ENCODE data around the gene TDP2.
"Not testable (repeated sequence)": the region's sequence is repeated elsewhere in the genome, so short reads cannot be mapped to it uniquely, and the experiment has no call there.

Gene TDP2

DNA sequence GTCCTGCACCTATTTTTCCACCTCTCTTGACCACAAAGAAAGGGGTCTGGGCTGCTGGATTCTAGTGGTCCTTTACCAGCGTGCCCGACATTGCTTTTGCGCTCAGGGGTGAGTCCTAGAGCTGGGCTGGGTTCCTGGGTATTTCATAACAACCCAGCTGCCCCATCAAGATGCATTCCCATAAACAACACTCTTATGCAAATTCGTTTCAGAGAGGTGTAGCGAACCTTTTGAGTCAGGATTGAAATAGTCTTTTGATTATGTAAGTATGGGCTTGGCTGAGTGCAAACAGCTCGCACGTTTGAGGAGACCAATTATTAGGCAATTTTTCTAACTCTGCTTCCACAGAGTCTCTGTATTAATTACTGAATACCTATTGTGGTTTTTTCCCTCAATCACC lies 13.9 kb upstream of the TDP2 start:
- DNase-seq (ENCODE audit: low spot score): no peak

DNA sequence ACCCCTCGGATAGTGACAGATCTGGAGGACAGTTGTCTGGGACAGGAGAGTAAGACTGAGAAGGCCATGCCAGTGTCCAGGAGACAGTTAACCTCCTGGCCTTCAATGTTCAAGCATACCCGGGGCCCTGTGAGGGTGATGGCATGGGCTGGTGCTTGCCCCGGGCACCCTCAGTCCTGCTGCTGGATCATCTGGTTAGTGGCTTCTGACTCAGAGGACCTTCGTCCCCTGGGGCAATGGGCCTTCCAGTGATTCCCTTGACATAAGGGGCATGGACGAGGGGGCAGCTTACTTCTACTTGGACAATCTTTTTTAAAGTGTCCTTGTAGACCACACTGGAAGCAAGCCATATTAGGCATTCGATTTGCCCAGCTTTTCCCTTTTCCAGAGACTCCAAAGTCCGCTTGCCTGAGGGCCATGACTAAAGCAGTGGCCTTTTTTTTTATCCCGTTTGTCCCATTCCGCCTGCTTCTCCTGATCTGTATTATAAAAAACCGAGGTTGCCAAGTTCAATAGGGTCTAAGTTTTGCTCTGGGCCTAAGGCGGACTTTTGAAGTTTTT lies 12.2 kb upstream of the TDP2 start:
- DNase-seq (ENCODE audit: low spot score): not testable (repeated sequence)

DNA sequence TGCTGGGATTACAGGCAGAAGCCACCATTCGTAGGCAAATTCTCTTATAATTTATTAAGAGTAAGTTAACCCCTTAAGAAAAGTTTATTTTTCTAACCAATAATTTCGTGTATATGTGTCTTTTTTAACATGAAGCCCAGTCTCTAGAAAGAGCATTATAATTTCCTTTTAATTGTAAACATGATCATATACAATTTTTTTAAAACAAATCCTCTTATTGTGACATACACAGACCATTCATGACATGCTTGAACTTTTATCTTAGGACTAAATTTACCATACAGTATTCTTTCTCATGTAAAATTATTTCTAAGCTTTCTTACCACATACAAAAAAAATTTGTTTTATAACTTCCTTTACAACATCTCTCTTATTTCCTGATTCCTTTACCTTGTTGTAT lies 6.9 kb upstream of the TDP2 start:
- no peak for DNase-seq (ENCODE audit: low spot score)

DNA sequence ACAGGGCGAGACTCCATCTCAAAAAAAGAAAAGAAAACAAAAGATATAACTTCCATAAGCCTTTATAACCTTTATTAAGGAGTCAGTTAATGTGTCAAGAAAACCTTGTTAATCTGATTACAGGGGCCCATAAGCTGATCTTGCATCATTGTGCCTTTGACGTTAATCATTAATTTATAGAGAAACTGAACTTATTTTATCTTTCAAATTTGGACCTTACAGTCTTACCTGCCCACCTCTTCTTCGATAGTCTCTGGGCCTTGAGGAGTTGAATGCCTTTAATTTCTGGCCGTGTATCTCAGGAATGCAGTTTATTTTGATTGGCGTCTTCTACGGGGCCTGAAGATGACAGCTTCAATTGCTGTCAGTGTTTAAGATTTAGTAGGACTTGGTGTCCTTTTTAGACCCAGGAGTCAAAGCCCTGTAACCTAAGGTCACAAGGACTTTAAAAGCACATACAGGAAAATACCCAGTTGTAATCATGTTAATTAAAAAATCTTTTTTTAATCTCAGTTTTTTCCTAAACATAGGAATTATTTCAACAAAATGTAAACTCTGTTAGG lies 6.0 kb upstream of the TDP2 start:
- DNase-seq (ENCODE audit: low spot score): no peak

DNA sequence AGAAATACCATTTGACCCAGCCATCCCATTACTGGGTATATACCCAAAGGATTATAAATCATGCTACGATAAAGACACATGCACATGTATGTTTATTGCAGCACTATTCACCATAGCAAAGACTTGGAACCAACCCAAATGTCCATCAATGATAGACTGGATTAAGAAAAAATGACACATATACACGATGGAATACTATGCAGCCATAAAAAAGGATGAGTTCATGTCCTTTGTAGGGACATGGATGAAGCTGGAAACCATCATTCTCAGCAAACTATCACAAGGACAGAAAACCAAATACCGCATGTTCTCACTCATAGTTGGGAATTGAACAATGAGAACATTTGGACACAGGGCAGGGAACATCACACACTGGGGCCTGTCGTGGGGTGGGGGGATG lies 4.4 kb upstream of the TDP2 start:
- not testable (repeated sequence) for DNase-seq (ENCODE audit: low spot score)

DNA sequence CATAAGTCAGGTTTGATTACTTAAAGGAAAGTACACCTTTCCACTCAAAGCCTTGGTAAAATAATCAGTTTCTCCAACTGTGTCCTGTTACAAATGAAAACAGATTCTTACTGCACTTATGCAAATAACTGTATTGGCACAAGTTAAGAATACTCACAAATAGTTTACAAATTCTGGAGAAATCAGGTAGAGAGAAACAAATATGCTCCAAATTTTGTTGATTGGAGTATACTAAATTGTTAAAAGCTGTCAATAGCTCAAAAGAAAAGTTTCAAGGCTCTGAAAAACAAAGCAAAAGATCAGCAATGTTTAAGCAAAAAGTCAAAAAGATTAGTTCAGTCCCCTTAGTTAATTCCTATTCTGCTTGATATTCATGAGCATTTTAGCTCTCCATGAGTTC lies 3.8 kb upstream of the TDP2 start:
- not testable (repeated sequence) for DNase-seq (ENCODE audit: low spot score)

DNA sequence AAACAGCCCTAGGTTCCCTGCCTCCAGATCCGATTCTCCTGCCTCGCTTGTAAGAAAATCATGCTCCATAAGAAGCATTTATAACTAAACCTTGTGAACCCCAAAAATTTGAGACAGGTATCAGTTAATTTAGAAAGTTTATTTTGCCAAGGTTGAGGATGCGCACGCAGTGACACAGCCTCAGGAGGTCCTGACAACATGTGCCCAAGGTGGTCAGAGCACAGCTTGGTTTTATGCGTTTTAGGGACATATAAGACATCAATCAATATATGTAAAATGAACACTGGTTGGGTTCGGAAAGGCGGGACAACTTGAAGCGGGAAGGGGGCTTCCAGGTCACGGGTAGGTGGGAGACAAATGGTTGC lies 2.3 kb upstream of the TDP2 start:
- DNase-seq (ENCODE audit: low spot score): no peak

DNA sequence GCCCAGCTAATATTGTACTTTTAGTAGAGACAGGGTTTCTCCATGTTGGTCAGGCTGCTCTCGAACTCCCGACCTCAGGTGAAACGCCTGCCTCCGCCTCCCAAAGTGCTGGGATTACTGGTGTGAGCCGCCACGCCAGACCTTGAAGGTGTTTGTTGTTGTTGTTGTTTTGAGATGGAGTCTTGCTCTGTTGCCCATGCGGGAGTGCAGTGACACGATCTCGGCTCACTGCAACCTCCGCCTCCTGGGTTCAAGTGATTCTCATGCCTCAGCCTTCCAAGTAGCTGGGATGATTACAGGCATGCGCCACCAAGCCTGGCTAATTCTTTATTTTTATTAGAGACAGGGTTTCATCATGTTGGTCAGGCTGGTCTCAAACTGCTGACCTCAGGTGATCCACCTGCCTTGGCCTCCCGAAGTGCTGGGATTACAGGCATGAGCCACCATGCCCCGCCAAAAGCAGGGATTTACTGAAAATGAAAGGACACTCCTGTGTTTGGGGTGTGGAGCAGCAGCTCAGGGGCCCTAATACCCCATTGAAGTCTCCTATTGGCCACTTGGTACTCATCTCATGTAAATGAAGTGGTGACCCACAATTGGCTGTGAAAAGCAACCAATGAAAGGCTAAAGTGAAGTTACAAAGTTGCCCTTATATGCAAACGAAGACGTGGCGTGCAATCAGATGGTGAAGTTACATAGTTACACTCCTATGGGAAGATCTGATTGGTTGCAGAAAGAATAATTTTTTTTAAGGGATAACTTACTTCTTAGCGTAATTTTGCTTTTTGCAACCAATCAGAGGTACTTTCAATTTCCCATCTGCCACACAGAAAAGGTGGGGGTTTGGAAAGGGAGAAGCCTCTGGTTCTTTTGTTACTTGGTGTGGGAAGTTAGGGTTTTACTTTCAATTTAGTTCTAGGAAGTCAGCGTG lies 1.6 kb upstream of the TDP2 start:
- not testable (repeated sequence) for DNase-seq (ENCODE audit: low spot score)

DNA sequence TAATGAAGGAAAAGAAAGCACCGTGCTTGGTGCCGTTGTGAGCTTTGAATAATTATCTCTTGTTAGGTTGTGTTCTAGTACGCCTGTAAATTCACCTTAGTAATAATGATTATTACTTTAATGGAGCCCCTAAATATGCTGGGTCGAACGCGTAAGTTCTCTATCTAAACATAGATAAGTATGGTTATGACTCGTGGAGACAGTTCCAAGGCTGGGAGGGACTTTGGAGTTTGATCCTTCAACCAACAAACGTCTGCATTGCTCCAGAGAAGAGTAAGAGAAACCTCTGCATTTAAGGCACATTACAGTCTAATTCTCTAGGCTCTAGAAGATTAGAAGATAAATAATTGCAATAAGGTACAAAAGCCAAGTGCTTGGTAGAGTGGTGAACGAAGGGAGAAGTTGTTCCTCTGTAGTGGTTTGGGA lies 692 bp upstream of the TDP2 start:
- DNase-seq (ENCODE audit: low spot score): no peak

DNA sequence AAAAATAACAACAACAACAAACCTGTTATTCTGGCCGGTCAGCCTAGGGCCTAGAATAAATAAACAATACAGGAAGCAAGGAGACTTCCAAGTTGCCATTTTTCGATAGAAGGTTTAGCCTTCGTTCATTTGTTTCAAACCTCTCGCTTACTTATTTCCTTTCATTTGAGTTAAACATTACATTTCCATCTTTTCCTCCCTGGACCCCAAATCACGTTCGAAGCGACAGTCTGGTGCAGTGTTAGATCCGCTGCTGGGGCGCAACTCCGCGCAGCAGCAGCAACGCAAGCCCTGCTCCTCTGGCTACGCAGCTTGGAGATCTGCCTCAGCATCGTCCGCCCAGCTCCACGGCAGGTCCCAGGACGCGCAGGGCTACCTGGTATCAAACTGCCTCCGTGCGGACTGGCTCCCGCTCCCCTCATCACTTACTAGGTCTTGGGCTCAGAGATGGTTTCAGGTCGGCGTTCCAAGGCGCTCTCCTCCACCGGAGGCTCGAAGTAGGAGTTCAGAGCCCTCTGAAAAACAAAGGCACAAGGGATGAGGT lies 530 bp downstream of the TDP2 start:
- peak; percentile 58 for DNase-seq (ENCODE audit: low spot score)

DNA sequence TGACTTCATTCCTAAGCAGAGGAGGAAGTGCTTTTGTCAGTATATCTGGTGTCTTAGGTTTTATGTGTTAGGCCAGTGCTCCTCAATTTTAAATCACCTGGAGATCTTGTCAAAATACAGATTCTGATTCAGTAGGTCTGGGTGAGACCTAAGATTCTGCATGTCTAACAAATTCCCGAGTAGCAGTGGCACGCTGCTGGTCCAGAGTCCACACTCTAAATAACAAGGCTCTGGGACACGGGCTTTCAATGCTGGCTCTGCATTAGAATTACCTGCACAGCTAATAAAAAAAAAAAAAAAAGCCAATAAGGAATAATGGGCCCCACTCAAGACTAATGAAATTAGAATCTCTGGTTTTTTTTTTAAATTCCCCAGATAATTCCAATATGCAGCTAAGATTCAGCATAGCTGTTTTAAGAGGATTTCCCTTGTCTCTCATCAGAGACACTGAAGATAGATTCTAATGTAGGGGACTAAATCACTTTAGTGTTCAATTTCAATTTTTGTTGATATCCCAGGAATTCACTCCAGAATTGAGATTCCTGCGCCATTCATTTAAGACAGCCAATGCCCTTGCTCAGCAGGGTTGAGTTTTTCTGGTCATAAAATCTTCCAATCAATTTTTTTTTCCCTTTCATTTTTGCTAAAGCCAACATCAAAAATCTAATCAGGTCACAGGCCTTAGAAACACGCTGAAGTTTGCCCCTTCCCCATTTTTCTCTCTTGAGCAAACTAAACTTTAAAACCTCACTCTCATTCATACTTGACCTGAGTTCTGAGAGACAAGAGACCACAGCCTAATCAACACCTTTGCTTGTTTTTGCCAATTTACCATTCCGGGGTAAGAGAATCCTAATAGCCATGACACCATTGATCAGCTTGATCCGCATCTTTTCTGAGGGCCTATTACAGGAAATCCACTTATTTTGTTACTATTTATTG lies 2.4 kb downstream of the TDP2 start:
- no peak for DNase-seq (ENCODE audit: low spot score)

DNA sequence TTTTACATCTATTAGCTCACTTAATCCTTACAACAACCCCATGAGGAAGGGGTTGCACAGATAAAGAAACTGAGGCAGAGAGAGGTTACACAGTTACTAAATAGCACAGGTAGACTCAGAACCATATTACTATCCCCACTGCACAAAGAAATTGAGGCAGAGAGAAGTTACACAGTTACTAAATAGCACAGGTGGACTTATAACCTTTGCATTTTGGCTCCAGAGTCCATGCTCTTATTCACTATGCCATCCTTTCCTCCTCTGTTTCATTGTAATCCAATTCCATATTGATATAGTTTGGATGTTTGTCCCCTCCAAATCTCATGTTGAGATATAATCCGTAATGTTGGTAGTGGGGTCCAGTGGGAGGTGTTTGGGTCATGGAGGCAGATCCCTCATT lies 3.5 kb downstream of the TDP2 start:
- no peak for DNase-seq (ENCODE audit: low spot score)

DNA sequence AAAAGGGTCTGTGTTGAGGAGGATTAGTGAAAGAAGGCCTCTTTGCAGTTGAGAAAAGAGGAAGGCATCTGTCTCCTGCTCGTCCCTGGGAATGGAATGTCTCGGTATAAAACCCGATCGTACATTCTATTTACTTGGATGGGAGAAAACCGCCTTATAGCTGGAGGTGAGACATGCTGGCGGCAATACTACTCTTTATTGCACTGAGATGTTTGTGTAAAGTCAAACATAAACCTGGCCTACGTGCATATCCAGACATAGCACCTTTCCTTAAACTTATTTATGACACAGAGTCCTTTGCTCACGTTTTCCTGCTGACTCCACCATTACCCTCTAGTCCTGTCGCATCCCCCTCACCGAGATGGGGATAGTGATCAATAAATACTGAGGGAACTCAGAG lies 4.5 kb downstream of the TDP2 start:
- DNase-seq (ENCODE audit: low spot score): no peak

DNA sequence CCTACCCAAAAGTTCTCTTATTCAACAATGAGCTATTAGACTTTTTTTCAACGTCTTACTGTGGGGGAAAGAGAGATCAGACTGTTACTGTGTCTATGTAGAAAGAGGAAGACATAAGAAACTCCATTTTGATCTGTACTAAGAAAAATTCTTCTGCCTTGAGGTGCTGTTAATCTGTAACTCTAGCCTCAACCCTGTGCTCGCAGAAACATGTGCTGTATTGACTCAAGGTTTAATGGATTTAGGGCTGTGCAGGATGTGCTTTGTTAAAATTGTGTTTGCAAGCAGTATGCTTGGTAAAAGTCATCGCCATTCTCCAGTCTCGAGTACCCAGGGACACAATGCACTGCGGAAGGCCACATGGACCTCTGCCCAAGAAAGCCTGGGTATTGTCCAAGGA lies 4.9 kb downstream of the TDP2 start:
- DNase-seq (ENCODE audit: low spot score): not testable (repeated sequence)

DNA sequence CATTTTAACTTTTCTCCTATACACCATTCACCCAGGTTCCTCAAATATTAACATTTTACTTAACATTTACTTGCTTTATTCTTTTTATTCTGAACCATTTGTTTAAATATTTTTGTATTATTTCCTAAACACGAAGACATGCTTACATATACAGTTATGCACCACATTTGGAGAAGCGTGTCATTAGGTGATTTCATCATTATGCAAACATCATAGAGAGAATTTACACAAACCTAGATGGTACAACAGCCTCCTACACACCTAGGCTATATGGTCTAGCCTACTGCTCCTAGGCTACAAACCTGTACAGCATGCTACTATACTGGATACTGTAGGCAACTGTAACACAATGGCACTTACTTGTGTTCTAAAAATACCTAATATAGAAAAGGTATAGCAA lies 6.6 kb downstream of the TDP2 start:
- DNase-seq (ENCODE audit: low spot score): no peak

DNA sequence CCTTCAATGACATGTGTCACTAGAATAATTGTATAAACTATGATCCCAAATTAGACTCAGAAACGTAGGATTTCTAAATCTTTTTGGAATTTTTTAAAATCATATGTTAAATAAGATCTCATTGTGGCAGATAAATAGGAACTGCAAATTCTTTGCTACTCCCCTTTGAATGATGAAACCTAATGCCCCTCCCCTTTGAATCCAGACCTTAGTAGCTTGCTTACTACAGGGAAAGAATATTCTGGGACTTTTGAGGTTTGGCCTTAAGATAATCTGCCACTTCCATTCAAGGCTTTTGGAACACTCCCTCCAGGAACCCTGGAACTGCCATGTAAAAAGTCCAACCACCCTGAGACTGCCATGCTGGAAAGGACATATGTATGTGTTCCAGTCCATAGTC lies 7.1 kb downstream of the TDP2 start:
- no peak for DNase-seq (ENCODE audit: low spot score)

DNA sequence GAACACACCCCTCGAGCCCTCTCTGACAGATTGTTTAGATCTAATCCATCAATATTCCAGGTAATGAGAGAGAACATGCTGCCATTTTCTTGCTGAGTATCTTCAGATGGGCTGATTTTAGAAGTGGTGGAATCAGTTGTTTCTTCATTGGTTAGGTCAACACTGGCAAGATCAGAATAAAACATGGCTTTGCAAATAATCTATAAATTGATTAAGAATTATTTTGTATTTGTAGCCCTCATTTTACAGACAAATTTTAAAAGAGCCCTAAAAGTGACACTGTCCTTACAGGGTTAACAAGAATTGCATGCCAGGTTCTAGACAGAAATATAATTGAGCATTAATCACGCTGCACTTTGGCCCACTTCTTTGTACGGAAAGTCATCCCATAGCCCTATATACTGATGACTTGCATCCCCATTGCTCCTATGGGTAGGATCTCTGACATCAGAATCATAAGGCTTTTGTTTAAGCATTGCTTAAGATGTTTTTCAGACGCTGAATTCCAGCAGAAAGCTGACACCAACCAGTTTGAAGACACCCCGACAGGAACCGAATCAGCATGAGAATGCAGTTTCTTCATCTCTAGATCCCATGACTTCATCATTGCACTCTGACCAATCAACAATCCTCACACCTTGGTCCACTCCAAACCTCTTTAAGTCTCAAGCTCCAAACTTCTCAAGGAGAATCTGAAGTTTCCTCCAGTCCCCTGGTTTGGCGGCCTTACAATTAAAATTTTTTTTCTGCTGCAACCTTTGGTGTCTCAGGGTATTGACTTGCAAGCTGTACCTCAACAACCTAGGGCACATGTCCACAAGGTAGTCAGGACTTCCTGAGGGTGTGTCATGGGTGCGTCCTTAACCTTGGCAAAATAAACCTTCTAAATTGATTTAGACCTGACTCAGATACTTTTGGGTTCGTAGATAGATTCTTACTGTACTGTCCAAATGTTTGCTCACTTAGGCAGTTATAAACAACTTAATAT lies 7.8 kb downstream of the TDP2 start:
- no peak for DNase-seq (ENCODE audit: low spot score)

DNA sequence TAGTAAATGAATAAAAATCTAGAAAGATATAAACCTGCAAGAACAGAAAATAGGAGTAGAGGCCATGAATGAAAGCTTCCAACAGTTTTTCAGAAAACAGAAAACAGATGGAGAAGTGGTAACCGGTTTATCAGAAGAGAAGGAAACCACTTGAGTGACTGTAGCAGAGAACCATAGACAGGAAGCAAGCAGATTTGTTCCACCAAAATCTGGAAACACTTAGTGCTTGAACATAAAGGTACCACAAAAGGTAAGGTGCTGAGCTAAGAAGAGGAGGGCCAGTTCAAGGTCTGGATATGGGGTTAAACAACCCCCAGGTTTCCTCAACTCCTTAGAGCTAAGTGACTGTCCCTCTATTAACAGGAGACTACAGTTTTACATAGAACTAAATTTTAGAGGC lies 11.5 kb downstream of the TDP2 start:
- no peak for DNase-seq (ENCODE audit: low spot score)

DNA sequence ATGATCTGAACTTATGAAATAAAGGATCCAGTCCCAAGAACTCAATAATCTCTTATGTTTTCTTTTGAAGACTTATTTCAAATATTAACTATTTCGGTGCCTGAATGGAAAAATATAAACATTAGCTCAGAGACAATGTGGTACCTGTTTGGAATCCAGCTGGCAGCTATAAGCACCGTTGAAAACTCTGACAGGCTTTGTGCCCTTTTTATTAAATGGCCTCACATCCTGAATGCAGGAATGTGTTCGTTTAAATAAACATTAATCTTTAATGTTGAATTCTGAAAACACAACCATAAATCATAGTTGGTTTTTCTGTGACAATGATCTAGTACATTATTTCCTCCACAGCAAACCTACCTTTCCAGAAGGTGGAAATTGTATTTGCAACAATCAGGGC lies 16.3 kb downstream of the TDP2 start:
- no peak for DNase-seq (ENCODE audit: low spot score)

DNA sequence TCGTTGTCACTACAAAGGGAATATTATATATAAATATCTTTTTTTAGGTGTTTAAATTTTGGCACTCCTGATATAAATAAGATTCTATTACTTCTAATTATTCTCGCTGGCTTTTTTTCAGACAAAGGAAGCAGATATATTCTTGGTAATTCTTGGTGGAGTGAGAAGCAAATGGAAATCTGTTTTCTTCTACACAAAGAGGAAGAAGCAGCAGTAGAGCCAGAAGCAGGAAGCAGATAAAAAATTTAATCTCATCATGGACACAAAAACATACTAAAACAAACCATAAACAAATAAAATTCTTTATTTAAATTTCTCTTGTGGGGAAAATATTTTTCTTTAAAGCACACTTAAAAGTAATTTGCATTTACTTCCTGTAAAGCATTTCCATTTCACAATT lies 17.0 kb downstream of the TDP2 start:
- DNase-seq (ENCODE audit: low spot score): no peak

DNA sequence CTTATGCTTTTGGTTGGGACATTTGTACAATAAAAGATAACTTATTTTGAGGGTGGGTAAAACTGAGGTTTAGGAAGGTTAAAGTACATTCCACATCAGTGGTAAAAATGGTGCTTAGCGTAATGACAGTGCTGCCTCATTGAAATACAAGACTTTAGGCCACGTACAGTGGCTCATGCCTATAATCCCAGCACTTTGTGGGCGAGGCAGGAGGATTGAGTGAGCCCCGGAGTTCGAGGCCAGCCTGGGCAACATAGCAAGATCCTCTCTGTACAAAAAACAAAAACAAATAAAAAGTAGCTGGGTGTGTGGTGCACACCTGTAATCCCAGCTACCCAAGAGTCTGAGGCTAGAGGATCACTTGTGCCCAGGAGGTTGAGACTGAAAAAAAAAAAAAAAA lies 18.4 kb downstream of the TDP2 start:
- no peak for DNase-seq (ENCODE audit: low spot score)
